ENCODE results near the gene PRDM16. TPM values are rescaled to one million over a fixed set of nuclear protein-coding genes. Genes with fewer than 3 reads are reported as not detected.
A peak's percentile ranks its signal among the peaks of the same experiment; 100 is the strongest.

PRDM16 gene
- total RNA-seq, 4 donors from 2014 or later, result 0.26 to 7.7 (median 0.35) TPM; not detected in 1

- no peak overlapping the region for H3K4me3 ChIP-seq
- no peak for DNase-seq
- no peaks in the 10 kb centered on the region for H3K27me3 ChIP-seq
- no peaks in the 10 kb centered on the region for H3K4me1 ChIP-seq
- TF ChIP-seq POLR2A (IDR thresholded peaks at IDR 0.05) (no peak), CTCF (IDR thresholded peaks at IDR 0.05) (no peak)
- no peaks in the 10 kb centered on the region for H3K36me3 ChIP-seq
- H3K9me3 ChIP-seq, result no peaks in the 10 kb centered on the region
- no peak overlapping the region for H3K27ac ChIP-seq
- intact Hi-C loops (cut with DNase I; ENCODE audit: low total_unique reads), result no loop called here
Measured at GRCh38 chr1:3408751-3409266, 339.8 kb downstream of the PRDM16 start.

DNA sequence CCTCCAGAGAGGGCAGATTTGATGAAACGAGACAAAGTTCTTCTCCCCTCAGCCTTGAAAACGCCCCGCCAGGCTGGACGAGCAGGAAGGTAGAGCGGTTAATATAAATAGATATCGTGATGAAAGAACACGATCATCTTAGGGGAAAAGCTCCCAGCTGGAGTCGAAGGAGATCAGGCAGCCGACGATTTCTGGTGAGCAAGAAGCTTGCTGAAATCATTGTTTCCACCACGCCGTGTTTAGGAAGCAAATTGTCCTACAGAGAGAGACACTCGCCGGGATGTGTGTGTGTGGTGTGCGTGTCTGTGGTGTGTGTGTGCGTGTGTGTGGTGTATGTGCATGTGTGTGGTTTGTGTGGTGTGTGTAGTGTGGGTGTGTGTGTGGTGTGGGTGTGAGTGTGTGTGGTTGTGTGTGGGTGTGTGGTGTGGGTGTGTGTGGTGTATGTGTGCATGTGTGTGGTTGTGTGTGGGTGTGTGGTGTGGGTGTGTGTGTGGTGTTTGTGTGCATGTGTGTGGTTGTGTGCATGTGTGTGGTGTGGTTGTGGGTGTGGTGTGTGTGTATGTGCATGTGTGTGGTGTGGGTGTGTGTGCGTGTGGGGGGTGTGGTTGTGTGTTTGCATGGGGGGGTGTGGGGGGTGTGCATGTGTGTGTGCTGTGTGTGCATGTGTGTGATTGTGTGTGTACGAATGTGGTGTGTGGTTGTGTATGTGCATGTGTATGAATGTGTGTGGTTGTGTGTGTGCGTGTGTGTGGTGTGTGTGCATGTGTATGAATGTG is 340.6 kb downstream of the PRDM16 start:
- no peak for DNase-seq
- H3K4me3 ChIP-seq, result no peak overlapping the region
- H3K9me3 ChIP-seq, result no peaks in the 10 kb centered on the region
- no peaks in the 10 kb centered on the region for H3K4me1 ChIP-seq
- intact Hi-C loops (cut with DNase I; ENCODE audit: low total_unique reads), result no loop called here
- no peak overlapping the region for H3K27ac ChIP-seq
- TF ChIP-seq CTCF (IDR thresholded peaks at IDR 0.05) (no peak), POLR2A (IDR thresholded peaks at IDR 0.05) (no peak)
- H3K36me3 ChIP-seq, result no peaks in the 10 kb centered on the region
- no peaks in the 10 kb centered on the region for H3K27me3 ChIP-seq

DNA sequence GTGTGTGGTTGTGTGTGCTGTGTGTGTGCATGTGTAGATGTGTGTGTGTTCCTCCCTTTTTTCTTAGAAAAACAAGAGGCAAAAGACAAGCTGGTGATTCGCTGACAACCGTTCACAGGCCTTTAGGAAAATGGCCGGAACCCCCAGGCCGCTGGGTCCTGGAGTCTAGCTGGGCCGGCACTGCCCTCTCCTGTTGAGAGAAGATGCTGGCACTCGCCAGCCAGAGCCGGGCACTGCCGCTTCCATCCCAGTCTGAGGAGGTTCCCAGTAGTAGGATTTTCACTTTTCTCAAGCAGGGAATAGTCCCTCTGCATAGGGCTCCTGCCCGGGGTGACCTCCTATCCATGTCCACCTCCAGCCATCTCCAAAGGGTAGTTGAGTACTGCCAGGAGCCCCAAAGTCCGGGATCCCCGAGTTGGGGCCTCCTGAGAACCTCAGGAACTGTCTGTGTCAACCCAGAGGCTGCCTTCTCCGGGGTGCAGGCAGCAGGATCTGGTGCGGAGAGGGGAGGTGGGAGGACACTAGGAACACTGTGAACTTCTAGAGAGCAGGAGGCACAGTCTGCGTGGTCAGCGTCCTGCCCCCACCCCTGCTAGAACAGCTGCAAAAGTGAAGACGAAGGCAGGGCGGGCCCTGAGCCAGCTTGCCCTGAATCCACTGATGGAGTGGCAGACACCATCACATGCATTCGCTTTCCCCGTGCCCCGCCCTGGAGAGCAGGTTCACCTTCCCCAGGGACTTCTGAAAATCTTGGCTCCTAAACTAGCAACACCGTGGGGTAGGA is 341.3 kb downstream of the PRDM16 start:
- Histone ChIP-seq H3K9me3 (no peaks in the 10 kb centered on the region), H3K4me3 (no peak overlapping the region), H3K27ac (no peak overlapping the region), H3K4me1 (no peaks in the 10 kb centered on the region), H3K27me3 (no peaks in the 10 kb centered on the region), H3K36me3 (no peaks in the 10 kb centered on the region)
- intact Hi-C loops (cut with DNase I; ENCODE audit: low total_unique reads), result no loop called here
- no peak for TF ChIP-seq POLR2A (IDR thresholded peaks at IDR 0.05)
- peak; percentile 53 to 72 (median 62) for TF ChIP-seq CTCF (IDR thresholded peaks at IDR 0.05)
- DNase-seq, result peak; percentile 32 to 56

GRCh38 chr1:3411806-3412205 is 342.8 kb downstream of the PRDM16 start:
- H3K4me1 ChIP-seq, result no peaks in the 10 kb centered on the region
- intact Hi-C loops (cut with DNase I; ENCODE audit: low total_unique reads), result no loop called here
- no peak overlapping the region for H3K27ac ChIP-seq
- no peak for DNase-seq
- H3K36me3 ChIP-seq, result no peaks in the 10 kb centered on the region
- H3K4me3 ChIP-seq, result no peak overlapping the region
- no peak for TF ChIP-seq CTCF (IDR thresholded peaks at IDR 0.05)
- no peak for TF ChIP-seq POLR2A (IDR thresholded peaks at IDR 0.05)
- H3K9me3 ChIP-seq, result no peaks in the 10 kb centered on the region
- H3K27me3 ChIP-seq, result no peaks in the 10 kb centered on the region

DNA sequence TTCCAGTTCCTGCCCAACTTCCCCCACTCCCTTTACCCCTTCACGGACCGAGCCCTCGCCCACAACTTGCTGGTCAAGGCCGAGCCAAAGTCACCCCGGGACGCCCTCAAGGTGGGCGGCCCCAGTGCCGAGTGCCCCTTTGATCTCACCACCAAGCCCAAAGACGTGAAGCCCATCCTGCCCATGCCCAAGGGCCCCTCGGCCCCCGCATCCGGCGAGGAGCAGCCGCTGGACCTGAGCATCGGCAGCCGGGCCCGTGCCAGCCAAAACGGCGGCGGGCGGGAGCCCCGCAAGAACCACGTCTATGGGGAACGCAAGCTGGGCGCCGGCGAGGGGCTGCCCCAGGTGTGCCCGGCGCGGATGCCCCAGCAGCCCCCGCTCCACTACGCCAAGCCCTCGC is 343.4 kb downstream of the PRDM16 start:
- DNase-seq, result no peak

More for the DNA sequence above, 343.4 kb downstream of the PRDM16 start:
- no peak overlapping the region for H3K27ac ChIP-seq
- H3K9me3 ChIP-seq, result no peaks in the 10 kb centered on the region
- no peak overlapping the region for H3K4me3 ChIP-seq
- H3K36me3 ChIP-seq, result no peaks in the 10 kb centered on the region
- no peaks in the 10 kb centered on the region for H3K4me1 ChIP-seq
- intact Hi-C loops (cut with DNase I; ENCODE audit: low total_unique reads), result no loop called here
- no peaks in the 10 kb centered on the region for H3K27me3 ChIP-seq
- TF ChIP-seq POLR2A (IDR thresholded peaks at IDR 0.05) (no peak), CTCF (IDR thresholded peaks at IDR 0.05) (no peak)

All from uterus (tissue), 4 donors.